HUES64 (cell line): ENCODE measurements around the gene SLFN11.
A peak's percentile ranks its signal among the peaks of the same experiment; 100 is the strongest.
"Not testable (repeated sequence)": the region's sequence is repeated elsewhere in the genome, so short reads cannot be mapped to it uniquely, and the experiment has no call there.

ENCODE experiments used
- H3K27ac ChIP-seq: 2 replicates; pipeline ENCODE4 v1.7.0; 2013; ENCODE audit warnings: low read depth, low read length, inconsistent platforms
- H3K27me3 ChIP-seq: 2 replicates; pipeline ENCODE4 v1.6.1; 2013; ENCODE audit warnings: mild to moderate bottlenecking, low read length; ENCODE audit not compliant: insufficient read depth
- H3K36me3 ChIP-seq: 2 replicates; pipeline ENCODE4 v1.6.1; 2013; ENCODE audit warnings: mild to moderate bottlenecking, low read length; ENCODE audit not compliant: insufficient read depth
- H3K4me1 ChIP-seq: 2 replicates; pipeline ENCODE4 v1.6.1; 2013; ENCODE audit warnings: mild to moderate bottlenecking, low read length, moderate library complexity; ENCODE audit not compliant: insufficient read depth
- H3K4me3 ChIP-seq: 2 replicates; pipeline ENCODE4 v1.5.1; 2013; ENCODE audit warnings: mild to moderate bottlenecking, low read length, moderate library complexity
- H3K9ac ChIP-seq: 2 replicates; pipeline ENCODE4 v1.6.1; 2013; ENCODE audit warnings: mild to moderate bottlenecking, low read depth, low read length
- H3K9me3 ChIP-seq: 2 replicates; pipeline ENCODE4 v1.6.1; 2013; ENCODE audit warnings: low read depth, low read length; ENCODE audit not compliant: insufficient read depth
- WGBS: fragments of 150-250, 120-280 bp; methylation state at CpG from one replicate; pipeline ENCODE4 v1.1.7; 2013; ENCODE audit warnings: missing lambda C conversion rate; 5-methylcytosine and 5-hydroxymethylcytosine counted together

Gene SLFN11

DNA sequence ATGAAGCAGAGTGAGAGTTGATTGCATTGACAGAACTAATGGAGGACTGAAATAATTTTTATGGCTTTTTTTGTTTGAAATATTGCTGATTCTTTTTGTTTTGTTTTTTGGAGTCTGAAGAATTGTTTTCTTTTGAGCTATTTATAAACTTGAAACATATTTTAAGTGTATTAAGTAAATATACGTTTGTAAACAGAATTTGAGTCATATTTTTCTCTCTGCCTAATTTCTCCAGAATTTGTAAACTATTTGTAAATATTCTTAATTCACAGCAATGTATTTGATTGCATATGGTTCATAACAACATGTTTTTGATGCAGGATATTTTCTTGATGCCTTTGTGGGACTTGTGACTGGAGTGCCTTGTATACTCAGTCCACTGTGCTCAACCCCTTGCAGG is 50.7 kb downstream of the SLFN11 start:
- Histone ChIP-seq H3K27me3 (no peaks in the 10 kb centered on the region), H3K36me3 (no peaks in the 10 kb centered on the region), H3K4me3 (no peak overlapping the region), H3K9ac (no peak overlapping the region), H3K27ac (no peak overlapping the region), H3K4me1 (no peaks in the 10 kb centered on the region), H3K9me3 (peaks cover 23% of the 10 kb centered on the region)
- no CpG with 5 or more reads among the region's 1 CpG for WGBS

DNA sequence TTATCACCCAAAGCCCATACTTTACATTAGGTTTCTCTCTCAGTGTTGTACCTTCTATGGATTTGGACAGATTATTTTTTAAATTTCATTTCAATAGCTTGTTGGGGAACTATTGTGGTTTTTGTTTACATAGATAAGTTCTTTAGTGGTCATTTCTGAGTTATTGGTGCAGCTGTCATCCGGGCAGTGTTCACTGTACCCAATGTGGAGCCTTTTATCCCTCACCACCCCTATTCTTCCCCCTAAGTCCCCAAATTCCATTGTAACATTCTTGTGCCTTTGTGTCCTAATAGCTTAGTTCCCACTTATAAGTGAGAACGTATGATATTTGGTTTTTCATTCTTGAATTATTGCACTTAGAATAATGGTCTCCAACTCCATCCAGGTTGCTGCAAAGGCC is 57.5 kb downstream of the SLFN11 start:
- Histone ChIP-seq H3K4me3 (no peak overlapping the region), H3K27ac (no peak overlapping the region), H3K9me3 (no peaks in the 10 kb centered on the region), H3K9ac (no peak overlapping the region), H3K27me3 (no peaks in the 10 kb centered on the region; the same call in 1 of the 2 replicates), H3K36me3 (no peaks in the 10 kb centered on the region), H3K4me1 (peaks cover 22% of the 10 kb centered on the region)
- WGBS = 100% methylated on average over 2 of the region's 2 CpGs

GRCh38 chr17:35315283-35315682 is 58.1 kb downstream of the SLFN11 start:
- H3K27me3 ChIP-seq = no peaks in the 10 kb centered on the region; the same call in 1 of the 2 replicates
- no peak overlapping the region for H3K9ac ChIP-seq
- WGBS = 65% methylated on average over 5 of the region's 5 CpGs
- no peak overlapping the region for H3K4me3 ChIP-seq
- no peaks in the 10 kb centered on the region for H3K9me3 ChIP-seq
- H3K27ac ChIP-seq = peak overlapping the region; percentile 10; the same call in 1 of the 2 replicates
- no peaks in the 10 kb centered on the region for H3K36me3 ChIP-seq
- peaks cover 22% of the 10 kb centered on the region for H3K4me1 ChIP-seq

- Histone ChIP-seq H3K27ac (no peak overlapping the region), H3K4me1 (peaks cover 22% of the 10 kb centered on the region), H3K9ac (no peak overlapping the region), H3K36me3 (no peaks in the 10 kb centered on the region), H3K9me3 (no peaks in the 10 kb centered on the region), H3K4me3 (no peak overlapping the region), H3K27me3 (no peaks in the 10 kb centered on the region; the same call in 1 of the 2 replicates)
- WGBS = 82% methylated on average over 9 of the region's 9 CpGs
Measured at GRCh38 chr17:35314415-35315216, 58.8 kb downstream of the SLFN11 start.

- no peak overlapping the region for H3K27ac ChIP-seq
- H3K9ac ChIP-seq = no peak overlapping the region
- H3K9me3 ChIP-seq = no peaks in the 10 kb centered on the region; the same call in 1 of the 2 replicates
- H3K27me3 ChIP-seq = no peaks in the 10 kb centered on the region; the same call in 1 of the 2 replicates
- no peaks in the 10 kb centered on the region for H3K36me3 ChIP-seq
- H3K4me3 ChIP-seq = peak overlapping the region; percentile 32; the same call in 1 of the 2 replicates
- H3K4me1 ChIP-seq = peaks cover 22% of the 10 kb centered on the region
- 90% methylated on average over 19 of the region's 19 CpGs for WGBS
Measured at GRCh38 chr17:35313875-35314409, 59.5 kb downstream of the SLFN11 start.

DNA sequence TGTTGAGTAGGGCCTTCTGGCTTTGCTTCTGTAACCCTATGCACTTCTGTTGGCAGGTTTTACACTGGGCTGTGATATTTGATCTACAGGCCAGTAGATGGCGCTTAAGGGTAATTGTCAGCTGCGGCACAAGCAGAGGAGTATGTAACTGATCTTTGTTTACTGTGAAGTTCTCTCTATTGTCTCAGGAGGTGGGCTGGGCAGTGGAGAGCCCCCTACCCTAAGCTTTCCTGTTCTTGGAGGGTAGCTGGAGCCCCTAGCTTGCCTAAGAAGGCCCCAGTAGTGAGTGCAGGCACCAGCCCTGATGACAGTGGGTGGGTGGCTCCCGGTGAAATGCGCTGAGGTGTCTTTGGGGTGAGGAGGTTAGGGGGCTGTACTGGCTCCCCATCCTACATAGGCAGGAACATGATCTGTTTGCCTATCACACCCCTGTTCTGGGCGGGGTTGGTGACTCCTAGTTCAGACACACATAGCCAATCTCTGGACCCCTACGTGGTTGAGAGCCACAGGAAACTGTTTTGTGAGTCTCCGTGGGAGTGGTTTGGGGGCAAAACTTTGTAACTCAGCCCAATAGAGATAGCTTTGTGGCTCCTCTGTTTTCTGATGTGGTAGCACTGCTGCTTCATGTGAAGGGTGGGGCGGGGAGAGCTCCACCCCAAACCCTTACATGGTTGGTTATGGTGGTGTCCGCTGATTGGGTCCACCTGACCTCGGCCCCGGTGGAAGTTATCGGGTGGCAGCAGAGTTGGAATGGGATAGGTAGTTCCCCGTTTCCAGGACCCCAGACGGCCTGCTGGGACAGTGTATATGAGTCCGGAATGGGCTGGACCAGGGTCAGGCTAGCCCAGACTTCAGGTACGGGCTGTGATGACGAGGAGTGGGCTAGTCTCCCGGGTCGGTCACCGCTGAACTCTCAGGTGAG is 60.4 kb downstream of the SLFN11 start:
- peaks cover 22% of the 10 kb centered on the region for H3K4me1 ChIP-seq
- no peaks in the 10 kb centered on the region for H3K36me3 ChIP-seq
- no peak overlapping the region for H3K9ac ChIP-seq
- H3K27me3 ChIP-seq = no peaks in the 10 kb centered on the region; the same call in 1 of the 2 replicates
- H3K4me3 ChIP-seq = peak overlapping the region; percentile 32; the same call in 1 of the 2 replicates
- 75% methylated on average over 20 of the region's 20 CpGs for WGBS
- H3K27ac ChIP-seq = no peak overlapping the region
- no peaks in the 10 kb centered on the region; the same call in 1 of the 2 replicates for H3K9me3 ChIP-seq

DNA sequence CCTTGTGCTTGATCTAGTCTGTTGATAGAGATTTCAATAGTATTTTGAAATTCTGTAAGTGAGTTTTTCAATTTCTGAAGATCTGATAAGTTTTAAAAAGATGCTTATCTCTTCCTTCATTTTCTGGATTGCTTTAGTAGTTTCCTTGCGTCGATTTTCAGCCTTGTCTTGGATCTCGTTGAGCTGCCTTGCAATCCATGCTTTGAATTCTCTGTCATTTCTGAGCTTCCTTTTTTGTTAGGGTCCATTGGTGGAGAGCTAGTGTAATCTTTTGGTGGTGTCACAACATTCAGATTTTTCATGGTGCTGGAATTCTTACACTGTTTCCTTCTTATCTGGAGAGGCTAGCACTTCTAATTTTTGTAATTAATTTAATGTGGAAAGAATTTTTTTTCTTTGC is 61.1 kb downstream of the SLFN11 start:
- H3K9me3 ChIP-seq = no peaks in the 10 kb centered on the region; the same call in 1 of the 2 replicates
- 78% methylated on average over 3 of the region's 3 CpGs for WGBS
- H3K27me3 ChIP-seq = no peaks in the 10 kb centered on the region; the same call in 1 of the 2 replicates
- H3K4me3 ChIP-seq = no peak overlapping the region
- H3K36me3 ChIP-seq = no peaks in the 10 kb centered on the region
- H3K27ac ChIP-seq = no peak overlapping the region
- no peak overlapping the region for H3K9ac ChIP-seq
- peaks cover 22% of the 10 kb centered on the region for H3K4me1 ChIP-seq

DNA sequence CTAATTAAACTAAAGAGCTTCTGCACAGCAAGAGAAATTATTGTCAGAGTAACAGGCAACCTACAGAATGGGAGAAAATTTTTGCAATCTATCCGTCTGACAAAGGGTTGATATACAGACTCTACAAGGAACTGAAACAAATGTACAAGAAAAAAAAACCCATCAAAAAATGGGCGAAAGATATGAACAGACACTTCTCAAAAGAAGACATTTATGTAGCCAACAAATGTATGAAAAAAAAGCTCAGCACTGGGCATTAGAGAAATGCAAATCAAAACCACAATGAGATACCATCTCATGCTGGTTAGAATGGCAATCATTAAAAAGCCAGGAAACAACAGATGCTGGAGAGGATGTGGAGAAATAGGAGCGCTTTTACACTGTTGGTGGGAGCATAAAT is 64.1 kb downstream of the SLFN11 start:
- not testable (repeated sequence) for H3K4me3 ChIP-seq, H3K36me3 ChIP-seq, H3K9me3 ChIP-seq, H3K9ac ChIP-seq, H3K27me3 ChIP-seq, H3K27ac ChIP-seq
- peaks cover 12% of the 10 kb centered on the region for H3K4me1 ChIP-seq
- WGBS = 95% methylated on average over 3 of the region's 3 CpGs
